Hypothalamus (tissue), 51 donors: ENCODE data around the gene RGS18.
"Not testable (repeated sequence)": the region's sequence is repeated elsewhere in the genome, so short reads cannot be mapped to it uniquely, and the experiment has no call there.

Experiments used
- DNase-seq, 51 donors: peaks; one replicate each; lab custom pipeline; 2025; lab: John Stamatoyannopoulos, UW

The RGS18 gene

DNA sequence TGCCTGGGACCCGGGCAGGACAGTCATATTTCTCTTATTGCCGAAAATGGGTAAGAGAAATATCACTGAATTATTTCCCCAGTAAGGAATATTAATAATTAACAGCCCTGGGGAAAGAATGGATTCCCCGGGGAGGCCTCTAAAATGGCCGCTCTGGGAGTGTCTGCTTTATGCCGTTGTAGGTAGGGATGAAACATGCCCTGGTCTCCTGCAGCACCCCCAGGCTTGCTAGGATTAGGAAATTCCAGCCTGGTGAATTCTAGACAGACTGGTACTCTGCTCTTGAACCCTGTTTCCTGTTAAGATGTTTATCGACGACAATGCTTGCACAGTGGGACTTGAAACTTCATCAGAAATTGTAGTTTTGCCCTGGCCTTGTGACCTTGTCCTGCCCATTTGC, 6.7 kb downstream of the RGS18 start:
- not testable (repeated sequence) for DNase-seq

DNA sequence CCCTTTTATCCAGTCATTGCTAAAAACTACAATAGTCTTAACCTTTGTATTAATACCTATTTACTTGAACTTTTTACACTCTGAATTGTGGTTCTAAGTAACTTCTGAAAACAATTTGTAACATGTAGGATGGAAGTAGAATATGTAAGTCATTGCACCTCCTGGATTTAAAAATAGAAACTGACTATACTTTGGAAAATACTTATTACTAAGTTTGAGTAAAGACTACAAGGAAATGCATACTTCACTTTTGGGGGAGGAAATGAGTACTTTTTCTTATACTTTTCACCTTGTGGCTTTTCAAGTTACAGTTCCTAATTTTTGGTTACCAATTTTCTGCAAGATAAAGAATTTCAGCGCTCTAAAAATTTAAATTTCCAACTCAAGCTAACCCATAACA, 8.7 kb downstream of the RGS18 start:
- no peak for DNase-seq

DNA sequence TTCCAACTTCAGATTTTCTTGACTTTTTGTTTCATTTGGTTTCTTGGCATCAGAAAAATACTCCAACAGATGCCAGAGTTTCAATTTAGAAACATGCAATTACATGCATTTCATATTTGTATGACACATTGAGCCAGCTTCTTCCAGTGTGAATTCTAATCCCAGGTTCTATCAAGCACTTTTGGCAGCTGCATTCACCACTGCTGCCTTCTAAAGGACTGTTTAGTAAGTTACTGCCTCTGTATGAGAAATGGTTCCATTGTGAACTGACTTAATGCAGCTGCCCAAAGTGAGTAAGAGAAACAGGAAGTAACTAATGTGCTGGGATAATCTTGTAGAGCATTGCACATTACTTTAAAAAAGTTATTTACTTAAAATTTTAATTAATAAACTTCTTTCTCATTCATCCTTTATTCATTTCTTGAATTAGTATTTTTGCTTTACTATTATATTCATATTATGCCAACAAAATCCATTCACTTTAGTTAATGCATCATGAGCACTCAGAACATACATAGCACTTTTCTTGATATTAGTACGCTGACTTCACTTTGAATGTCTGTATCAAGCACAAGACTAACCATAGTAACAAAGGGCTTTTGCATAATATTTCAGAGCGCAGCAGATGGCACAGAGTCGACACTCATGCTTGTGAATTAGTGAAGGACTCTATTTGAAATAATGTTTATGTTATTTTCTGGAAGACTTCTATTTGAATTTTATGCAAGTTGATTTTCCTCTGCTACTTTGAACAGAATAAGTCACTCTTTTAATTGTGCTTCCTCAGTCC, 9.8 kb downstream of the RGS18 start:
- DNase-seq, result no peak

DNA sequence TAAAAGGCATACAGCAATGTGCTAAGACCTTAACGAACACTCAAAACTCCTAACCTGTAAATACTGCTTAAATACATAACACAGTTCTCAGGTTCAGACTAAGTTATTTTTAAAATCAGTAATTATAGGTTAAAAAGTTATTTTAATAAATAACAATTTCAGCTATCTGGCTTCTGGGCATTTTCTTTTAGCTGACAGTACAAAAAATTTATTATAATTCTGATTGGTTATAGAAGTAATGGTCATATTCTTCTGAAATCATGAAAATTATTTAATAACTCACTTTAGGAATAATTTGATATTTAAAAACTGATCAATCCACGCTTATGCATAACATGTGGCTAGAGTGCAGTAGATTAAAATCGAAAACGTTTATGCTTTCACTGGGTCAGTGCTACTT, 10.7 kb downstream of the RGS18 start:
- DNase-seq, result no peak

DNA sequence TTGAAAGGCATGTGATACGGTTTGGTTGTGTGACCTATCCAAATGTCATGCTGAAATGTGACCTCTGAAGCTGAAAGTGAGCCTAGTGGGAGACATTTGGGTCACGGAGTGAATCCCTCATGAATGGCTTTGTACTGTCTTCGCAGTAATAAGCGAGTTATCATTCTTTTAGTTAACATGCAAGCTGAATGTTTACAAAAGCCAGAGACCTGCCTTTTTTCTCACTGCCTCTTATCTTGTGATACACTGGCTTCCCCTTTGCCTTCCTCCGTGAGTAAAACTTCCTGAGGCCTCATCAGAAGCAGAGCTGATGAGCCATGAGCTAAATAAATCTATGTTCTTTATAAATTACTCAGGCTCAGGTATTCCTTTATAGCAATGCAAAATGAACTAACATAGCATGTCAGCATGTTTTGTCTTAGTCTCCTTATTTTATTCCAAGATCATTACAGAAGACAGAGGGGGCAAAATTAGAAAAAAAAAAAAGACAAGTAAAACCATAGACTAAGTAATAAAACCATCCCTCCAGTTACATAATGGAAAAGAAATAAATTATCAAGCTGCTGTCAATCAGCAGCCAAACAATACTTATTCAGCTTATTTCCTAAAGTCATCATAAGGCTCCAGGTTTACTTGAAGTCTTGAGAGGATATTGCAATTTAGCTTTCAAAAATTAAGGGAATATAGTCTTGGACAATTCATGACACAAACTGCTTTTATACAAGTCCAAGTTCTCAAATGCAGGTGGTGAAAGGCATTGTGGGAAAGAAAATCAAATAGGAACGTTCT, 12.1 kb downstream of the RGS18 start:
- no peak for DNase-seq

DNA sequence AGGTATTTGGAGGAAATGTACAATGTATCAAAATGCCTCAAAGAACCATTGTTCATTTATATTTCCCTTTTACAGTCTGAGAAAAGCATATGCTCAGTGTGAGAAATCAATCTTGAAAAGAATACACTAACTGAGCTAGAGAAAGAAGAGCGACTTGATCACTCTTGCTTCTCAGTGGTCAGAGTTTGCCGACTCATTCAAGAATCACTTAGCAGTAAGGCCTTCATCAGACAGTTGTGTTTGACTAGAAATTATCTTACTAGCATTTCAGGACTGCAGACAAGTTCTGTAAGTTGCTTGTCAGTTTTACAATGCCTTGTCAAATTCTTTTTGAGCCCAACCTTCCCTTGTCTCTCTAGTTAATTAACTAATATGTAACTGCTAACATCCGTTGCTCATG, 12.9 kb downstream of the RGS18 start:
- DNase-seq, result no peak

GRCh38 chr1:192175971-192176370, 17.7 kb downstream of the RGS18 start:
- no peak for DNase-seq

DNA sequence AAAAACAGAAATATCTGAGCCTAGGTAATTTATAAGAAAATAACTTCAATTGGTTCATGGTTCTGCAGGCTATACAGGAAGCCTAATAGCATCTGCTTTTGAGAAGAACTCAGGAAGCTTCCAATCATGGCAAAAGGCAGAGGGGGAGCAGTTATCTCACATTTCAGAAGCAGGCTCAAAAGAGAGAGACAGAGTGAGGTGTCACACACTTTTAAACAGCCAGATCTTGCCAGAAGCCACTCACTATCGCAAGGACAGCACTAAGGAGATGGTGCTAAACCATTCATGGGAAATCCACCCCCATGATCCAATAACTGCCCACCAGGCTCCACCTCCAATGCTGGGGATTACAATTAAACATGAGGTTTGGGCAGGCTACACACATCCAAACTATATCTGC, 25.5 kb downstream of the RGS18 start:
- no peak for DNase-seq

DNA sequence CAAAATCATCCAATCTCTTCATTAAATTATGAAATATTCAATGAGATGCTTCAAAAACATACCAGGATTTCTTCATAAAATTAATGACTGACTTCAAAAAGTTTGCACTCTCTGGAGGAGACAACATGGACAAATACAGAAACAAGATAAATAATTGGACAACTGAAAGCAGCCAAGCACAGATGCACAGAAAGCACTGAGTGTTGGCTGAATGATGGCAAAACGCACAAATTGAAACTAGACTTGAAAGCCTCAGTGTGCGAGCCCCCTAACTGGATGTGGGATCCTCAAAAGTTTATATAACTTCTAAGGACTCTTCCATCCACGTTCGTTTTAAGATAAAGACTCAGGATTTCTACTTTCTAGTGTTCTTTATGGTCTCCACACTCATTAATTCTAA, 27.9 kb downstream of the RGS18 start:
- no peak for DNase-seq

DNA sequence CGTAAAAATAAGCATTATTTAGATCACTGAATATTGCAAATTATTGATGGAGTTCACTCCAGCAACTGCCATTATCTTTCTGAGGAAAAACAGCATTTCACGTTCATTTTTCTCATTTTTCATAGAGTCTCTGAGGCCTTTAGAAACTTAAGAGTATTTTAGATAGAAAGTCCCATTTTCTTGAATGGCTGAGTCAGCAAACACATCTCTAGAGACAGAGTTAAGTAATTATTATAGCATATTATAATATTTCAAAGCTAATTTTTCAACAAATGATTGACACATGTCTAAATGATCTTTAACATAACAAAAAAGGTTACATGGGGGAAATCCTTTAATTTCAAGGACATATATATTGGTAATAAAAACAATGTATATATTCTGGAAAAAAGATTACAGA, 31.8 kb downstream of the RGS18 start:
- DNase-seq, result no peak

GRCh38 chr1:192201303-192201702, 43.0 kb downstream of the RGS18 start:
- DNase-seq, result no peak

GRCh38 chr1:192224396-192224795, 66.1 kb downstream of the RGS18 start:
- no peak for DNase-seq

DNA sequence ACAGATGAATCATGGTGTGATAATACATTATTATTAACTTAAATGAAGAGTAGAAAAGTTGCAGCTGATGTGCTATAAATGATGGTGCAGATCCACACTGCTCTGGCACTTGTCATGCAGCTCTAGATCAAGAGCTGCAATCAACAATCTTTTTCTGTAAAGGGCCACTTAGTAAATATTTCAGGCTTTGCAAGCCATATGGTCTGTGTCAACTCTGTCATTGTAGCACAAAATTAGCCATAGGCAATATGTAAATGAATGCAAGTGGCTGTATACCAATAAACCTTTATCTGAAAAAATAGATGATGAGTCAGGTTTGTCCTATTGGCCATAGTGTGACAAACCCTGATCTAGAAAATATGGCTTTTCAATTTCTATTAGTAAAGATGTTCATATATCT, 66.6 kb downstream of the RGS18 start:
- DNase-seq, result no peak

DNA sequence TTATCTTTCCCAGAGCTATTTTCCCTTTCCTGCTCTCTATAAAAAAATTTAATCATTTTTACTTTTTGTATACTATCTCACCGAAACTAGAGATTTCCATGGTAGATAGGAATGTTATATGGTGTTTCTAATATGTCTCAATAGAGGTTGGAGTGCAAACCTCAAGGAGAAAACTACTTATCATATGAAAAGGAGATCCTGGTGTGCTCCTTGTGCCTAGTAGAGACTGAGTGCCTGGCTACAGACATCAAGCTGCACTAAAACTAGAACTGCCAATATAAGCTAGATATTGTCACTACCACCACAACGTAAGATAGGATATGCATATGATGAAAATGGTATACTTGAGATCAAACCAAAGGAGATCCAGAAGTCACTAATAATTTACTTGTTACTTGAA, 67.0 kb downstream of the RGS18 start:
- no peak for DNase-seq

GRCh38 chr1:192225703-192226102, 67.4 kb downstream of the RGS18 start:
- DNase-seq, result no peak

GRCh38 chr1:192227330-192227729, 69.1 kb downstream of the RGS18 start:
- no peak for DNase-seq

- DNase-seq, result not testable (repeated sequence)
Measured at GRCh38 chr1:192227980-192228379, 69.7 kb downstream of the RGS18 start.

DNA sequence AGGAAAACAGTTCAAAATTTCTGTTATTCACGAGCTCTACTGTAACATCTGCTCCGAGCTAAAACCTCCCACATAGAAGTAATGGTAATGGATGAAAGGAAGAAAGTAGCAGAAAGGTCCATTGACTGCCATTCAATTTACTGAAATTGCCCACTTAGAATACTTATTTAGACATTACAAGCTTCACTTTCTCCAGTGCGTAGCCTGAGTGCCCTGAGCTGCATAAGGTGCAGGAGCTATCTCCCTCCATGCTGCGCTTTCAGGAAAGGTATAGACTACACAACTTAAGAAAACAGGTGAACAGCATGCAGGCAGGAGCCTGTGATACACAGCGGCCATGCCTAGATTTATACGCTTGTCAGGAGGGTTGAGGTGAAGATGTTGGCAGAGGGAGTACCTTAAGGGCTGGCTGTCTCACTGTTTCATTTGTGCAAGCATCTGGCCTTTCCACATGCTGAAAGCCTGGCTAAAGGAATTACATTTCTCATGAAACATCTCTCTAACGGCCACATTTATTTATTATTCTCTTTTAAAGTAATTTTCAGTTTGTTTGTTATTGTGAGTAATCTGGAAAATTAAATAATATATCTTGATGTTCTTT, 74.7 kb downstream of the RGS18 start:
- no peak for DNase-seq

GRCh38 chr1:192235127-192235526, 76.9 kb downstream of the RGS18 start:
- DNase-seq, result no peak
